HL-60 (cell line): ENCODE measurements around the gene EZH1.

Experiments
- DNase-seq, 2 experiments: peaks; one replicate each; pipeline ENCODE4 v3.0.0-alpha.2; 2010 to 2020; ENCODE audit warnings: low read depth in 1 of 2, low spot score in 1 of 2
- H3K27ac ChIP-seq: fragments of 250-450 bp; sonication (Bioruptor Pico); replicated peaks from 2 replicates; pipeline ENCODE4 v1.5.1; 2020; ENCODE audit warnings: mild to moderate bottlenecking, moderate library complexity
- H3K27me3 ChIP-seq: fragments of 250-450 bp; sonication (Bioruptor Pico); 2 replicates; pipeline ENCODE4 v1.5.1; 2021; ENCODE audit warnings: mild to moderate bottlenecking, moderate library complexity; ENCODE audit not compliant: insufficient read depth, poor library complexity, severe bottlenecking
- H3K4me3 ChIP-seq: replicated peaks from 2 replicates; pipeline ENCODE4 v1.5.1; 2011; ENCODE audit warnings: mild to moderate bottlenecking, control low read depth, low read length; ENCODE audit not compliant: insufficient read depth
- CTCF ChIP-seq: IDR thresholded peaks from one replicate; pipeline ENCODE4 v1.5.1; 2011; ENCODE audit warnings: low read length, control low read depth, inconsistent platforms; ENCODE audit not compliant: insufficient read depth
- GABPA ChIP-seq: IDR thresholded peaks from 2 replicates; pipeline ENCODE4 v1.6.1; 2012; ENCODE audit warnings: low read depth
- POLR2AphosphoS5 ChIP-seq: IDR thresholded peaks from 2 replicates; pipeline ENCODE4 v1.6.1; 2012; ENCODE audit warnings: low read depth
- REST ChIP-seq: IDR thresholded peaks from 2 replicates; pipeline ENCODE4 v1.6.1; 2012; ENCODE audit warnings: low read depth; ENCODE audit not compliant: insufficient replicate concordance
- SPI1 ChIP-seq: IDR thresholded peaks from 2 replicates; pipeline ENCODE4 v1.6.1; 2012; ENCODE audit warnings: low read depth, mild to moderate bottlenecking, borderline replicate concordance

Gene EZH1

GRCh38 chr17:42691021-42691545 is 53.8 kb downstream of the EZH1 start:
- H3K27me3 ChIP-seq: no peaks in the 10 kb centered on the region
- TF ChIP-seq REST: no peak
- TF ChIP-seq CTCF: no peak
- TF ChIP-seq SPI1: no peak
- TF ChIP-seq POLR2AphosphoS5: no peak
- no peak for TF ChIP-seq GABPA
- no peak for DNase-seq
- no peak overlapping the region for H3K27ac ChIP-seq
- H3K4me3 ChIP-seq: no peak overlapping the region

GRCh38 chr17:42690596-42690995 is 54.2 kb downstream of the EZH1 start:
- no peak overlapping the region for H3K4me3 ChIP-seq
- DNase-seq: no peak
- TF ChIP-seq GABPA (no peak), CTCF (no peak), POLR2AphosphoS5 (no peak), REST (no peak), SPI1 (no peak)
- no peak overlapping the region for H3K27ac ChIP-seq
- H3K27me3 ChIP-seq: no peaks in the 10 kb centered on the region

GRCh38 chr17:42687707-42688320 is 57.0 kb downstream of the EZH1 start:
- H3K4me3 ChIP-seq: no peak overlapping the region
- TF ChIP-seq POLR2AphosphoS5 (no peak), GABPA (no peak), CTCF (no peak), SPI1 (no peak), REST (no peak)
- no peak overlapping the region for H3K27ac ChIP-seq
- H3K27me3 ChIP-seq: peaks cover 16% of the 10 kb centered on the region
- DNase-seq: no peak
